Endodermal cell (in vitro differentiated cells): ENCODE measurements around the gene HS6ST2. TPM values are rescaled to one million over a fixed set of nuclear protein-coding genes. Genes with fewer than 3 reads are reported as not detected.

Experiments
- DNase-seq: peaks from one replicate; pipeline ENCODE4 v3.0.0-alpha.2; 2017
- H3K27ac ChIP-seq: 2 replicates; pipeline ENCODE4 v1.5.1; 2013; ENCODE audit warnings: mild to moderate bottlenecking, low read depth, low read length, moderate library complexity
- H3K27me3 ChIP-seq: 2 replicates; pipeline ENCODE4 v1.6.1; 2013; ENCODE audit warnings: mild to moderate bottlenecking, low read length, moderate library complexity; ENCODE audit not compliant: insufficient read depth, control insufficient read depth, poor library complexity, severe bottlenecking
- H3K36me3 ChIP-seq: 2 replicates; pipeline ENCODE4 v1.7.0; 2013; ENCODE audit warnings: mild to moderate bottlenecking, low read length, moderate library complexity; ENCODE audit not compliant: control insufficient read depth, insufficient read depth
- H3K4me1 ChIP-seq: one replicate; pipeline ENCODE4 v1.7.0; 2013; ENCODE audit warnings: low read length; ENCODE audit not compliant: control insufficient read depth, insufficient read depth
- H3K4me3 ChIP-seq: 2 replicates; pipeline ENCODE4 v1.5.1; 2013; ENCODE audit warnings: mild to moderate bottlenecking, low read length, moderate library complexity
- H3K9ac ChIP-seq: 2 replicates; pipeline ENCODE4 v1.6.1; 2013; ENCODE audit warnings: mild to moderate bottlenecking, low read length, moderate library complexity; ENCODE audit not compliant: poor library complexity, severe bottlenecking; ENCODE audit errors: extremely low read depth
- H3K9me3 ChIP-seq: 2 replicates; pipeline ENCODE4 v1.6.1; 2013; ENCODE audit warnings: mild to moderate bottlenecking, low read length, moderate library complexity; ENCODE audit not compliant: control insufficient read depth
- H3K27ac Mint-ChIP-seq: 2 replicates; pipeline ENCODE4 v1.8.0; 2020; ENCODE audit warnings: mixed read lengths
- H3K27me3 Mint-ChIP-seq: 2 replicates; pipeline ENCODE4 v1.8.0; 2021; ENCODE audit warnings: mild to moderate bottlenecking, mixed read lengths; ENCODE audit not compliant: insufficient read depth
- H3K36me3 Mint-ChIP-seq: 2 replicates; pipeline ENCODE4 v1.8.0; 2020; ENCODE audit warnings: low read depth, mixed read lengths
- H3K4me1 Mint-ChIP-seq: 2 replicates; pipeline ENCODE4 v1.8.0; 2020; ENCODE audit warnings: mixed read lengths
- H3K4me3 Mint-ChIP-seq: 2 replicates; pipeline ENCODE4 v1.8.0; 2020; ENCODE audit warnings: mild to moderate bottlenecking, moderate library complexity, mixed read lengths
- H3K9me3 Mint-ChIP-seq: 2 replicates; pipeline ENCODE4 v1.8.0; 2020; ENCODE audit warnings: mild to moderate bottlenecking, mixed read lengths
- WGBS, 2 experiments: methylation state at CpG; one replicate each; pipeline versions ENCODE4 v1.1.5 to v1.1.7; 2013; ENCODE audit warnings: missing lambda C conversion rate in 2 of 2, mixed read lengths in 1 of 2; ENCODE audit not compliant: insufficient coverage in 1 of 2, insufficient read length in 1 of 2; 5-methylcytosine and 5-hydroxymethylcytosine counted together
- total RNA-seq, 2 donors: library from RNA; stranded (reverse); fragmentation: NEBNext Ultra II Directional in 1 of 2; extraction: Animal tissue kit (Norgen Biotek cat#: 25700) in 1 of 2; gene quantifications; 2 replicates in 1 of 2; 3 replicates in 1 of 2; pipeline ENCODE4 v1.2.1, GENCODE V29; 2021
- TF ChIP-seq, protein P1 (sequence below): fragments of 200-600 bp; sonication (generic); conservative IDR thresholded peaks from 2 replicates; pipeline ENCODE4 v1.5.0; 2021; ENCODE audit warnings: antibody characterized with exemption, mild to moderate bottlenecking

HS6ST2 gene
- total RNA-seq, 2 donors from 2014 or later = 4.1 to 19.4 TPM

DNA sequence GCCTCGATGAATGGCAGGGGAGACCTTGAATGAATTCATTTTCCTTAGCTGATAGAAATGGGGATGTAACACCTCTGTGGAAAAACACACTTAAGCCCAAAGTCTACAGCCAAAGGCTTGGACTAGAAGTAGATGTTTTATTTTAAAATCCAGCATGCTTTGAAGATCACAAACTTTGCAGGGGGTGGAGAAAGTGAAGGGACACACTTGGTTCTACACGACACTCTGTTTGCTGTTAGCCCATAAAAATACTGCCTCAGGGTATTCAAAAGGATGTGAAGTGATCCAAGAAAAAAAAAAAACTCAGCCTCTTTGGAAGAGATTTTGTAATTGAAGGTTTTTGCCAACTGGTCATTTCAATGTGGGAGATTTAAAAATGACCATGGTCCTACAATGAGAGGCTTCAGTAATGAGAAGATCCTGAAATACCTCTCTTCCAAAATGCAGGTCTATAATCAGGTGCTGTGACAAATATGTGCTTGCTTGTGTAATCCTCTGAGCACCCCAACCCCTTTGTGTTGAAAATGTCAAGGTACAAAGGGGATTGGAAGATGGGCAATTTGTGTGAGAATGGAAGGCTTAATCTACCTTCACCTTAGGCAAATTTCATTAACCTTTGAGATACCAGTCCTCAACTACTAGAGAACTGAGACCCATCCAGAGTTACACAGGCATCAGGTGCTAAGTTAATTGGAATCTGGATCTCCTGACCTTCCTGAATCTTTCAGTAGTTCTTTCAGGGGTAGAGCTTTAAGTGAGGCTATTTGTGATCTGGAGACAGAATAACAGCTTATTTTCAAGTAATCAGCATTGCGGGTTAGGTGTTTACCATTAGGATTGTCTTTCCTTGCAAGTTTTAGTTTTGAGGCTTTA is 82.5 kb downstream of the HS6ST2 start:
- Histone ChIP-seq H3K4me1 (peaks cover 16% of the 10 kb centered on the region), H3K9me3 (no peaks in the 10 kb centered on the region), H3K27ac (no peak overlapping the region), H3K27me3 (no peaks in the 10 kb centered on the region), H3K4me3 (peak overlapping the region; percentile 49), H3K9ac (no peak overlapping the region), H3K36me3 (no peaks in the 10 kb centered on the region)
- Mint-ChIP-seq H3K27me3 (no peaks in the 10 kb centered on the region), H3K4me3 (peak overlapping the region; percentile 36), H3K27ac (peak overlapping the region; percentile 89), H3K9me3 (no peaks in the 10 kb centered on the region), H3K36me3 (no peaks in the 10 kb centered on the region), H3K4me1 (peaks cover 61% of the 10 kb centered on the region)
- TF ChIP-seq, protein P1, sequence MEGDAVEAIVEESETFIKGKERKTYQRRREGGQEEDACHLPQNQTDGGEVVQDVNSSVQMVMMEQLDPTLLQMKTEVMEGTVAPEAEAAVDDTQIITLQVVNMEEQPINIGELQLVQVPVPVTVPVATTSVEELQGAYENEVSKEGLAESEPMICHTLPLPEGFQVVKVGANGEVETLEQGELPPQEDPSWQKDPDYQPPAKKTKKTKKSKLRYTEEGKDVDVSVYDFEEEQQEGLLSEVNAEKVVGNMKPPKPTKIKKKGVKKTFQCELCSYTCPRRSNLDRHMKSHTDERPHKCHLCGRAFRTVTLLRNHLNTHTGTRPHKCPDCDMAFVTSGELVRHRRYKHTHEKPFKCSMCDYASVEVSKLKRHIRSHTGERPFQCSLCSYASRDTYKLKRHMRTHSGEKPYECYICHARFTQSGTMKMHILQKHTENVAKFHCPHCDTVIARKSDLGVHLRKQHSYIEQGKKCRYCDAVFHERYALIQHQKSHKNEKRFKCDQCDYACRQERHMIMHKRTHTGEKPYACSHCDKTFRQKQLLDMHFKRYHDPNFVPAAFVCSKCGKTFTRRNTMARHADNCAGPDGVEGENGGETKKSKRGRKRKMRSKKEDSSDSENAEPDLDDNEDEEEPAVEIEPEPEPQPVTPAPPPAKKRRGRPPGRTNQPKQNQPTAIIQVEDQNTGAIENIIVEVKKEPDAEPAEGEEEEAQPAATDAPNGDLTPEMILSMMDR = no peak
- DNase-seq = peak; percentile 51
- 25 to 27% methylated on average over 2 to 3 of the region's 3 CpGs for WGBS, 2 experiments

DNA sequence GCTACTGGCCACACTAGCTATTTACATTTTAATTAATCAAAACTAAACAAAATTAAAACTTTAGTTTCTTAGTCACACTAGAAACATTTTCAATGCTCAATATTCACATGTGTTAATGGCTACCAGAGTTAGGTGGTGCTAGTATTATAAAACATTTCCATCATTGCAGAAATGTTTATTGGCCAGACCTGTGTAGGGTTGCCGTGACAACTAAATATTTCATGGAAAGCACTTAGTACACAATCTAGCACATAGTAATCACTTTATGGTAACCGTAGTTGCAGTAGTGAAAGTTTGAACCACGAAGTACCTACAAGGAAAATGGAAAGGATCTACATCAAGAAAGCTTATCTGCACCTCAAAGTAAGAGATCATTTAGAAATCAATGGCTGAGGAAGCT is 95.9 kb downstream of the HS6ST2 start:
- Histone ChIP-seq H3K27me3 (no peaks in the 10 kb centered on the region), H3K4me1 (no peaks in the 10 kb centered on the region), H3K4me3 (no peak overlapping the region), H3K27ac (no peak overlapping the region), H3K9ac (no peak overlapping the region), H3K9me3 (no peaks in the 10 kb centered on the region), H3K36me3 (no peaks in the 10 kb centered on the region)
- peaks cover 3% of the 10 kb centered on the region for H3K4me1 Mint-ChIP-seq
- H3K4me3 Mint-ChIP-seq = no peak overlapping the region
- H3K27me3 Mint-ChIP-seq = peaks cover 1% of the 10 kb centered on the region
- TF ChIP-seq, protein P1 = no peak
- WGBS, 2 experiments = 88% methylated on average over 2 of the region's 3 CpGs; no CpG with 5 or more reads in 1 of the 2 experiments
- DNase-seq = no peak
- no peak overlapping the region for H3K27ac Mint-ChIP-seq
- H3K36me3 Mint-ChIP-seq = peaks cover 11% of the 10 kb centered on the region
- peaks cover 25% of the 10 kb centered on the region for H3K9me3 Mint-ChIP-seq

DNA sequence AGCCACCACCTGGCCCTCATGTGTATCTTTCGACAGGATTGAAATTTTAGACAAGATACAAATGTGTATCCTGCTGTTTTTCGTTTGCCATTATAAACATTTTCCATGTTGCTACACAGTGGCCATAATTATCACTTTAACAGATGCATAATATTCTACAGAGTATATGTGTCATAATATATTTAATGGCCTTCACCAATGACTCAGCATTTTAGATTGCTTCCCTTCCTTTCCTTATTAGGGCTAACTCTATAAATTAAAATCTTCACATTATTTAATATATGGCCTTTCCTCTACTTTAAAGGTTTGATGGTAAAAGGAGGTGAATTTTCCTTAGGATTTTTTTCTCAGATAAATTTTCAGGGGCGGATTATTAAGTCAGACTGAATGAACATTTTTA is 97.4 kb downstream of the HS6ST2 start:
- peaks cover 1% of the 10 kb centered on the region for H3K27me3 Mint-ChIP-seq
- H3K9me3 Mint-ChIP-seq = peaks cover 20% of the 10 kb centered on the region
- Histone ChIP-seq H3K36me3 (no peaks in the 10 kb centered on the region), H3K9me3 (no peaks in the 10 kb centered on the region), H3K9ac (no peak overlapping the region), H3K27ac (no peak overlapping the region), H3K4me1 (no peaks in the 10 kb centered on the region), H3K4me3 (no peak overlapping the region), H3K27me3 (no peaks in the 10 kb centered on the region)
- 94% methylated on average over 3 of the region's 3 CpGs; no CpG with 5 or more reads in 1 of the 2 experiments for WGBS, 2 experiments
- H3K36me3 Mint-ChIP-seq = peaks cover 11% of the 10 kb centered on the region
- no peak overlapping the region for H3K4me3 Mint-ChIP-seq
- H3K27ac Mint-ChIP-seq = no peak overlapping the region
- peaks cover 4% of the 10 kb centered on the region for H3K4me1 Mint-ChIP-seq
- no peak for DNase-seq
- TF ChIP-seq, protein P1 = no peak
